Tibial nerve (tissue), 4 donors: ENCODE results near the gene ZNF823. TPM values are rescaled to one million over a fixed set of nuclear protein-coding genes. Genes with fewer than 3 reads are reported as not detected.

Source experiments
- DNase-seq, 2 donors: peaks; one replicate each; pipeline ENCODE4 v3.0.0-alpha.2; 2019; ENCODE audit warnings: low spot score in 2 of 2
- H3K27ac ChIP-seq, 4 donors: fragments of 200-600 bp; sonication (generic) in 3 of 4; one replicate each; pipeline ENCODE4 v1.5.1; 2017 to 2019; ENCODE audit warnings: mild to moderate bottlenecking in 1 of 4
- H3K27me3 ChIP-seq, 2 donors: fragments of 200-600 bp; sonication (generic) in 1 of 2; one replicate each; pipeline versions ENCODE4 v1.5.1 to v1.6.0; 2017 to 2019
- H3K36me3 ChIP-seq, 3 donors: fragments of 200-600 bp; sonication (generic); one replicate each; pipeline ENCODE4 v1.5.1; 2018 to 2019
- H3K4me1 ChIP-seq, 4 donors: fragments of 200-600 bp; sonication (generic) in 3 of 4; one replicate each; pipeline ENCODE4 v1.5.1; 2017 to 2019
- H3K4me3 ChIP-seq, 4 donors: fragments of 200-600 bp; sonication (generic) in 3 of 4; one replicate each; pipeline ENCODE4 v1.5.1; 2017 to 2019; ENCODE audit warnings: mild to moderate bottlenecking in 1 of 4, moderate library complexity in 1 of 4
- H3K9me3 ChIP-seq, 4 donors: fragments of 200-600 bp; sonication (generic) in 3 of 4; one replicate each; pipeline ENCODE4 v1.5.1; 2017 to 2019
- CTCF ChIP-seq, 5 experiments: fragments of 200-600 bp in 3 of 5; fragments of 450-650 bp in 2 of 5; sonication (generic) in 3 of 5; IDR thresholded peaks; one replicate each; pipeline ENCODE4 v1.5.1; 2016 to 2019; ENCODE audit warnings: antibody characterized with exemption in 5 of 5, mild to moderate bottlenecking in 3 of 5, moderate library complexity in 2 of 5
- EP300 ChIP-seq, 2 donors: sonication (generic); formaldehyde crosslinking; IDR thresholded peaks; one replicate each; pipeline ENCODE4 v1.6.1; 2017; ENCODE audit warnings: antibody characterized with exemption in 2 of 2, mild to moderate bottlenecking in 1 of 2
- POLR2A ChIP-seq, 2 donors: fragments of 450-650 bp; IDR thresholded peaks; one replicate each; pipeline ENCODE4 v1.6.1; 2017; ENCODE audit warnings: antibody characterized with exemption in 2 of 2, mild to moderate bottlenecking in 2 of 2, moderate library complexity in 2 of 2
- WGBS, 2 donors: methylation state at CpG; one replicate each; pipeline ENCODE4 v1.1.5; 2018; 5-methylcytosine and 5-hydroxymethylcytosine counted together
- total RNA-seq, 4 donors: library from RNA; depleted of rRNA; stranded (reverse); fragments of >200 nt; gene quantifications; one replicate each; pipeline ENCODE4 v1.1.0, GENCODE V29; 2016

Gene ZNF823
- total RNA-seq, 4 donors from 2014 or later, result 8.1 to 16.5 (median 10.0) TPM

- Histone ChIP-seq H3K36me3 (peaks cover 0 to 72% (median 25%) of the 10 kb centered on the region in 3 donors), H3K27me3 (no peaks in the 10 kb centered on the region), H3K27ac (no peak overlapping the region), H3K4me1 (no peaks in the 10 kb centered on the region), H3K4me3 (no peak overlapping the region), H3K9me3 (peaks cover 0 to 44% (median 14%) of the 10 kb centered on the region in 4 donors)
- DNase-seq, result no peak
- TF ChIP-seq CTCF (IDR thresholded peaks at IDR 0.05) (no peak), POLR2A (IDR thresholded peaks at IDR 0.05) (no peak), EP300 (IDR thresholded peaks at IDR 0.05) (no peak)
- 53 to 57% methylated on average over 5 of the region's 5 CpGs for WGBS, 2 donors
Measured at GRCh38 chr19:11721681-11722080, 17.1 kb downstream of the ZNF823 start.

GRCh38 chr19:11710313-11710712, 28.4 kb downstream of the ZNF823 start:
- H3K4me1 ChIP-seq, result no peaks in the 10 kb centered on the region
- H3K27ac ChIP-seq, result no peak overlapping the region
- no peak overlapping the region for H3K4me3 ChIP-seq
- H3K36me3 ChIP-seq, result no peaks in the 10 kb centered on the region
- TF ChIP-seq CTCF (IDR thresholded peaks at IDR 0.05) (no peak), POLR2A (IDR thresholded peaks at IDR 0.05) (no peak), EP300 (IDR thresholded peaks at IDR 0.05) (no peak)
- 77 to 79% methylated on average over 10 of the region's 10 CpGs for WGBS, 2 donors
- no peak for DNase-seq
- no peaks in the 10 kb centered on the region for H3K27me3 ChIP-seq
- H3K9me3 ChIP-seq, result peaks cover 0 to 10% (median 0%) of the 10 kb centered on the region in 4 donors

- WGBS, 2 donors, result 62 to 64% methylated on average over 3 of the region's 3 CpGs
Measured at GRCh38 chr19:11708457-11708856, 30.3 kb downstream of the ZNF823 start.

GRCh38 chr19:11705474-11705873, 33.3 kb downstream of the ZNF823 start:
- no peak overlapping the region for H3K27ac ChIP-seq

More at GRCh38 chr19:11708457-11708856, 30.3 kb downstream of the ZNF823 start:
- TF ChIP-seq EP300 (IDR thresholded peaks at IDR 0.05) (no peak), CTCF (IDR thresholded peaks at IDR 0.05) (no peak), POLR2A (IDR thresholded peaks at IDR 0.05) (no peak)
- H3K36me3 ChIP-seq, result no peaks in the 10 kb centered on the region
- DNase-seq, result no peak
- no peaks in the 10 kb centered on the region for H3K4me1 ChIP-seq
- H3K9me3 ChIP-seq, result no peaks in the 10 kb centered on the region
- no peak overlapping the region for H3K4me3 ChIP-seq
- no peaks in the 10 kb centered on the region for H3K27me3 ChIP-seq
- H3K27ac ChIP-seq, result no peak overlapping the region

GRCh38 chr19:11704626-11705025, 34.1 kb downstream of the ZNF823 start:
- WGBS, 2 donors, result 36 to 50% methylated on average over 2 of the region's 2 CpGs
- H3K9me3 ChIP-seq, result no peaks in the 10 kb centered on the region
- H3K36me3 ChIP-seq, result no peaks in the 10 kb centered on the region
- no peaks in the 10 kb centered on the region for H3K4me1 ChIP-seq
- H3K27me3 ChIP-seq, result no peaks in the 10 kb centered on the region
- H3K27ac ChIP-seq, result no peak overlapping the region
- DNase-seq, result no peak
- H3K4me3 ChIP-seq, result no peak overlapping the region
- no peak for TF ChIP-seq EP300 (IDR thresholded peaks at IDR 0.05)
- TF ChIP-seq POLR2A (IDR thresholded peaks at IDR 0.05), result no peak
- no peak for TF ChIP-seq CTCF (IDR thresholded peaks at IDR 0.05)

More at GRCh38 chr19:11705474-11705873, 33.3 kb downstream of the ZNF823 start:
- Histone ChIP-seq H3K36me3 (no peaks in the 10 kb centered on the region), H3K27me3 (no peaks in the 10 kb centered on the region), H3K9me3 (no peaks in the 10 kb centered on the region), H3K4me3 (no peak overlapping the region), H3K4me1 (no peaks in the 10 kb centered on the region)
- no peak for DNase-seq
- WGBS, 2 donors, result 64 to 68% methylated on average over 3 of the region's 3 CpGs
- TF ChIP-seq CTCF (IDR thresholded peaks at IDR 0.05) (no peak), EP300 (IDR thresholded peaks at IDR 0.05) (no peak), POLR2A (IDR thresholded peaks at IDR 0.05) (no peak)
